AG09309 (cell line): ENCODE results near the gene ZNF362.

Source experiments
- DNase-seq: peaks from one replicate; pipeline ENCODE4 v3.0.0-alpha.2; 2010; ENCODE audit warnings: low read depth
- H3K4me3 ChIP-seq: 2 replicates; pipeline ENCODE4 v1.5.1; 2011; ENCODE audit warnings: mild to moderate bottlenecking, low read depth, low read length, moderate library complexity; ENCODE audit not compliant: control insufficient read depth
- CTCF ChIP-seq: IDR thresholded peaks from 2 replicates; pipeline ENCODE4 v1.5.1; 2011; ENCODE audit warnings: mild to moderate bottlenecking, low read depth, low read length, inconsistent platforms; ENCODE audit not compliant: insufficient read depth, control insufficient read depth; ENCODE audit errors: missing control alignments

ZNF362 gene

GRCh38 chr1:33329600-33330305, 73.5 kb downstream of the ZNF362 start:
- no peak for DNase-seq
- no peak for TF ChIP-seq CTCF
- no peak overlapping the region for H3K4me3 ChIP-seq

GRCh38 chr1:33330361-33330890, 74.1 kb downstream of the ZNF362 start:
- no peak for TF ChIP-seq CTCF
- H3K4me3 ChIP-seq: no peak overlapping the region
- DNase-seq: no peak

- no peak for DNase-seq
- TF ChIP-seq CTCF: no peak
- no peak overlapping the region for H3K4me3 ChIP-seq
These were observed 74.6 kb downstream of the ZNF362 start for GRCh38 chr1:33330906-33331305.

GRCh38 chr1:33331444-33332356, 75.4 kb downstream of the ZNF362 start:
- DNase-seq: no peak
- H3K4me3 ChIP-seq: no peak overlapping the region
- no peak for TF ChIP-seq CTCF

- DNase-seq: peak; percentile 70
These were observed 76.1 kb downstream of the ZNF362 start for GRCh38 chr1:33332357-33332789.

More at GRCh38 chr1:33332357-33332789, 76.1 kb downstream of the ZNF362 start:
- TF ChIP-seq CTCF: no peak
- no peak overlapping the region for H3K4me3 ChIP-seq
